Lung microvascular endothelial cell (primary cell): Measurements from ENCODE around the gene VCAN. TPM values are rescaled to one million over a fixed set of nuclear protein-coding genes. Genes with fewer than 3 reads are reported as not detected.

Experiments
- total RNA-seq: library from RNA; depleted of rRNA; stranded (reverse); fragments of >200 nt; gene quantifications from 2 replicates; pipeline ENCODE4 v1.2.1, GENCODE V29; 2014

The VCAN gene
- total RNA-seq, 1 donor from 2014 or later = 0.60 TPM

Other genes with a start within 250 kb of the VCAN start
- under 0.01 TPM in 1 of 2 replicates, not detected in the other for gene HAPLN1, start 249.1 kb downstream of the VCAN start, total RNA-seq